PC-3 (cell line): ENCODE measurements around the gene TUT1. TPM values are rescaled to one million over a fixed set of nuclear protein-coding genes. Genes with fewer than 3 reads are reported as not detected.

Experiments used
- ATAC-seq: fragments of 200-7000 bp; cut with Tn5 transposase; 2 replicates; pipeline ENCODE4 v1.9.1; 2020; ENCODE audit warnings: mild to moderate bottlenecking, moderate library complexity
- BruUV-seq: library from RNA; stranded (reverse); fragments of 400-500 nt; replicated peaks from 2 replicates; lab custom pipeline; 2021; lab: Mats Ljungman, UMichigan
- CTCF ChIA-PET: fragments of 300-600 bp; sonication (Branson Sonifier 250); formaldehyde crosslinking; loops from one replicate; lab custom pipeline; 2022; ENCODE audit warnings: antibody characterized with exemption; lab: Charles Lee
- POLR2A ChIA-PET: fragments of 300-600 bp; sonication (Branson Sonifier 250); formaldehyde crosslinking; loops from one replicate; lab custom pipeline; 2022; ENCODE audit warnings: antibody characterized with exemption; ENCODE audit not compliant: unreplicated experiment; lab: Charles Lee
- DNase-seq: peaks from one replicate; pipeline ENCODE4 v3.0.0-alpha.2; 2015
- H2AFZ ChIP-seq: fragments of 300-600 bp; sonication (generic); 2 replicates; pipeline ENCODE4 v1.6.0; 2016; ENCODE audit warnings: antibody characterized with exemption, low read length
- H3F3A ChIP-seq: fragments of 300-600 bp; sonication (generic); one replicate; pipeline ENCODE4 v1.6.0; 2017; ENCODE audit warnings: antibody characterized with exemption, low read length, control low read depth, mild to moderate bottlenecking; ENCODE audit not compliant: unreplicated experiment
- H3K27ac ChIP-seq: fragments of 300-600 bp; sonication (generic); 2 replicates; pipeline ENCODE4 v1.5.1; 2016; ENCODE audit warnings: mild to moderate bottlenecking, low read length
- H3K27me3 ChIP-seq: fragments of 300-600 bp; sonication (generic); 2 replicates; pipeline ENCODE4 v1.6.1; 2016; ENCODE audit warnings: low read length, mixed read lengths
- H3K36me3 ChIP-seq: fragments of 300-600 bp; sonication (generic); 2 replicates; pipeline ENCODE4 v1.6.1; 2016; ENCODE audit warnings: low read depth, mixed run types, low read length, mixed read lengths
- H3K4me1 ChIP-seq: fragments of 300-600 bp; sonication (generic); 2 replicates; pipeline ENCODE4 v1.5.1; 2016; ENCODE audit warnings: low read length; ENCODE audit not compliant: insufficient read depth
- H3K4me2 ChIP-seq: fragments of 300-600 bp; sonication (generic); 2 replicates; pipeline ENCODE4 v1.6.0; 2016; ENCODE audit warnings: low read length
- H3K4me3 ChIP-seq: fragments of 300-600 bp; sonication (generic); 2 replicates; pipeline ENCODE4 v1.5.1; 2016; ENCODE audit warnings: mild to moderate bottlenecking, low read length, mixed read lengths
- H3K79me2 ChIP-seq: fragments of 300-600 bp; sonication (generic); 2 replicates; pipeline ENCODE4 v1.6.1; 2017; ENCODE audit warnings: low read length, mixed read lengths
- H3K9ac ChIP-seq: fragments of 300-600 bp; sonication (generic); 2 replicates; pipeline ENCODE4 v1.6.0; 2016; ENCODE audit warnings: mild to moderate bottlenecking, low read length
- H3K9me2 ChIP-seq: fragments of 300-600 bp; sonication (generic); replicated peaks from 2 replicates; pipeline ENCODE4 v1.6.1; 2016; ENCODE audit warnings: mixed run types, low read length, mixed read lengths
- H3K9me3 ChIP-seq: fragments of 300-600 bp; sonication (generic); 2 replicates; pipeline ENCODE4 v1.6.1; 2016; ENCODE audit warnings: low read length, mixed read lengths
- H4K20me1 ChIP-seq: fragments of 300-600 bp; sonication (generic); 2 replicates; pipeline ENCODE4 v1.6.1; 2016; ENCODE audit warnings: low read length, mixed read lengths
- CTCF ChIP-seq: fragments of 300-600 bp; sonication (generic); conservative IDR thresholded peaks from 2 replicates; pipeline ENCODE4 v1.5.1; 2017; ENCODE audit warnings: antibody characterized with exemption, low read depth, mild to moderate bottlenecking, low read length
- EZH2 ChIP-seq: fragments of 300-600 bp; sonication (generic); IDR thresholded peaks from one replicate; pipeline ENCODE4 v1.6.1; 2017; ENCODE audit warnings: antibody characterized with exemption, mild to moderate bottlenecking, low read length; ENCODE audit not compliant: unreplicated experiment
- EZH2phosphoT487 ChIP-seq: fragments of 300-600 bp; sonication (generic); IDR thresholded peaks from 2 replicates; pipeline ENCODE4 v1.6.1; 2018; ENCODE audit warnings: mild to moderate bottlenecking, antibody characterized with exemption, low read length, borderline replicate concordance
- intact Hi-C: fragments of 100-400 bp; cut with micrococcal nuclease; formaldehyde crosslinking; loops from 2 replicates; pipeline ENCODE4 v1.9.0; 2023
- total RNA-seq: library from RNA; depleted of rRNA; stranded (reverse); fragments of >200 nt; gene quantifications from 2 replicates; pipeline ENCODE4 v1.2.3, GENCODE V29; 2014

The TUT1 gene
- total RNA-seq, 1 experiment from 2014 or later, result 17.8 TPM

GRCh38 chr11:62569611-62570010 lies 21.7 kb downstream of the TUT1 start:
- Histone ChIP-seq H3K27ac (no peak overlapping the region), H3K4me1 (peaks cover 22% of the 10 kb centered on the region), H3K9me2 (no peaks in the 10 kb centered on the region), H3K9me3 (no peaks in the 10 kb centered on the region), H3F3A (peaks cover 4% of the 10 kb centered on the region), H3K36me3 (peaks cover 71% of the 10 kb centered on the region), H2AFZ (no peak overlapping the region), H4K20me1 (peaks cover 59% of the 10 kb centered on the region), H3K4me2 (peak overlapping the region; percentile 22; the same call in 1 of the 2 replicates), H3K79me2 (peaks cover 94% of the 10 kb centered on the region), H3K27me3 (no peaks in the 10 kb centered on the region), H3K4me3 (no peak overlapping the region), H3K9ac (no peak overlapping the region)
- no peak for TF ChIP-seq EZH2
- no peak for TF ChIP-seq CTCF
- TF ChIP-seq EZH2phosphoT487, result no peak
- no peak for ATAC-seq
- no peak for DNase-seq
- BruUV-seq, result no TSS peak
- intact Hi-C loops, result no loop called here
- ChIA-PET POLR2A (no interaction called here), CTCF (interaction anchor here (0.6 kb wide), 1 partner anchor 53 kb away, joined by 6 read pairs; no protein-coding TSS in a partner anchor)

- CTCF ChIA-PET, result no interaction called here
- POLR2A ChIA-PET, result no interaction called here
- no TSS peak for BruUV-seq
- TF ChIP-seq CTCF, result no peak
- TF ChIP-seq EZH2phosphoT487, result no peak
- no peak for TF ChIP-seq EZH2
- ATAC-seq (no peak), DNase-seq (no peak)
- peaks cover 78% of the 10 kb centered on the region for H3K36me3 ChIP-seq
- no peaks in the 10 kb centered on the region for H3K27me3 ChIP-seq
- no peaks in the 10 kb centered on the region for H3K9me3 ChIP-seq
- intact Hi-C loops, result no loop called here
- H3F3A ChIP-seq, result peaks cover 11% of the 10 kb centered on the region
- no peak overlapping the region for H3K9ac ChIP-seq
- H3K4me1 ChIP-seq, result peaks cover 22% of the 10 kb centered on the region
- H3K4me3 ChIP-seq, result no peak overlapping the region
- no peak overlapping the region for H3K4me2 ChIP-seq
- H2AFZ ChIP-seq, result no peak overlapping the region
- peaks cover 57% of the 10 kb centered on the region for H4K20me1 ChIP-seq
- no peaks in the 10 kb centered on the region for H3K9me2 ChIP-seq
- H3K27ac ChIP-seq, result no peak overlapping the region
- peaks cover 88% of the 10 kb centered on the region for H3K79me2 ChIP-seq
Observed at GRCh38 chr11:62567018-62567633, 24.2 kb downstream of the TUT1 start.

- H3K79me2 ChIP-seq, result peaks cover 79% of the 10 kb centered on the region
- no peak for ATAC-seq
- peaks cover 74% of the 10 kb centered on the region for H3K36me3 ChIP-seq
- no peak overlapping the region for H3K9ac ChIP-seq
- H3K9me2 ChIP-seq, result no peaks in the 10 kb centered on the region
- no peak overlapping the region for H2AFZ ChIP-seq
- no peak for DNase-seq
- no peaks in the 10 kb centered on the region for H3K9me3 ChIP-seq
- TF ChIP-seq EZH2phosphoT487, result no peak
- no peak for TF ChIP-seq EZH2
- no peak for TF ChIP-seq CTCF
- CTCF ChIA-PET, result no interaction called here
- no TSS peak for BruUV-seq
- H3K27ac ChIP-seq, result no peak overlapping the region
- H3F3A ChIP-seq, result peaks cover 16% of the 10 kb centered on the region
- intact Hi-C loops, result no loop called here
- H3K4me3 ChIP-seq, result no peak overlapping the region
- H3K27me3 ChIP-seq, result no peaks in the 10 kb centered on the region
- H3K4me1 ChIP-seq, result peaks cover 22% of the 10 kb centered on the region
- POLR2A ChIA-PET, result no interaction called here
- no peak overlapping the region for H3K4me2 ChIP-seq
- H4K20me1 ChIP-seq, result peaks cover 48% of the 10 kb centered on the region
Observed at GRCh38 chr11:62566247-62566646, 25.1 kb downstream of the TUT1 start.
